PFSK-1 (cell line): ENCODE results near the gene PPIC. TPM values are rescaled to one million over a fixed set of nuclear protein-coding genes. Genes with fewer than 3 reads are reported as not detected.

Source experiments
- FOXP2 ChIP-seq: optimal IDR thresholded peaks from 2 replicates; pipeline ENCODE3; 2011; ENCODE audit warnings: borderline replicate concordance, control low read depth, inconsistent platforms; ENCODE audit not compliant: insufficient read depth; ENCODE audit errors: extremely low read length, extremely low read depth
- POLR2AphosphoS5 ChIP-seq: IDR thresholded peaks from 2 replicates; pipeline ENCODE4 v1.6.1; 2012; ENCODE audit warnings: low read depth, mild to moderate bottlenecking, control low read depth, low read length, moderate library complexity
- SIN3A ChIP-seq: IDR thresholded peaks from 2 replicates; pipeline ENCODE4 v1.6.1; 2012; ENCODE audit warnings: mild to moderate bottlenecking, low read length, moderate library complexity, borderline replicate concordance; ENCODE audit not compliant: insufficient read depth
- TAF1 ChIP-seq: IDR thresholded peaks from 2 replicates; pipeline ENCODE4 v1.6.1; 2012; ENCODE audit warnings: low read length, control low read depth, borderline replicate concordance; ENCODE audit not compliant: insufficient read depth
- polyA plus RNA-seq: library from polyadenylated mRNA; unstranded; fragments of >200 nt; gene quantifications from one replicate; pipeline ENCODE4 v1.2.1, GENCODE V29; 2012; ENCODE audit warnings: low read depth, missing spikeins; ENCODE audit not compliant: insufficient read length
- TF ChIP-seq, protein P1 (sequence below), 2 experiments: IDR thresholded peaks; 2 replicates each; pipeline versions ENCODE4 v1.6.1 to v1.8.0; 2011 to 2012; ENCODE audit warnings: low read depth in 2 of 2, low read length in 2 of 2, control low read depth in 1 of 2, inconsistent platforms in 1 of 2, mild to moderate bottlenecking in 1 of 2, moderate library complexity in 1 of 2; ENCODE audit not compliant: insufficient read depth in 1 of 2

PPIC gene
- polyA plus RNA-seq = 20.4 TPM

- TF ChIP-seq POLR2AphosphoS5 = peak; percentile 53; the same call in 1 of the 2 replicates
- TF ChIP-seq TAF1 = peak; percentile 62; the same call in 1 of the 2 replicates
- TF ChIP-seq FOXP2 = no peak
- TF ChIP-seq SIN3A = no peak
- TF ChIP-seq, protein P1, sequence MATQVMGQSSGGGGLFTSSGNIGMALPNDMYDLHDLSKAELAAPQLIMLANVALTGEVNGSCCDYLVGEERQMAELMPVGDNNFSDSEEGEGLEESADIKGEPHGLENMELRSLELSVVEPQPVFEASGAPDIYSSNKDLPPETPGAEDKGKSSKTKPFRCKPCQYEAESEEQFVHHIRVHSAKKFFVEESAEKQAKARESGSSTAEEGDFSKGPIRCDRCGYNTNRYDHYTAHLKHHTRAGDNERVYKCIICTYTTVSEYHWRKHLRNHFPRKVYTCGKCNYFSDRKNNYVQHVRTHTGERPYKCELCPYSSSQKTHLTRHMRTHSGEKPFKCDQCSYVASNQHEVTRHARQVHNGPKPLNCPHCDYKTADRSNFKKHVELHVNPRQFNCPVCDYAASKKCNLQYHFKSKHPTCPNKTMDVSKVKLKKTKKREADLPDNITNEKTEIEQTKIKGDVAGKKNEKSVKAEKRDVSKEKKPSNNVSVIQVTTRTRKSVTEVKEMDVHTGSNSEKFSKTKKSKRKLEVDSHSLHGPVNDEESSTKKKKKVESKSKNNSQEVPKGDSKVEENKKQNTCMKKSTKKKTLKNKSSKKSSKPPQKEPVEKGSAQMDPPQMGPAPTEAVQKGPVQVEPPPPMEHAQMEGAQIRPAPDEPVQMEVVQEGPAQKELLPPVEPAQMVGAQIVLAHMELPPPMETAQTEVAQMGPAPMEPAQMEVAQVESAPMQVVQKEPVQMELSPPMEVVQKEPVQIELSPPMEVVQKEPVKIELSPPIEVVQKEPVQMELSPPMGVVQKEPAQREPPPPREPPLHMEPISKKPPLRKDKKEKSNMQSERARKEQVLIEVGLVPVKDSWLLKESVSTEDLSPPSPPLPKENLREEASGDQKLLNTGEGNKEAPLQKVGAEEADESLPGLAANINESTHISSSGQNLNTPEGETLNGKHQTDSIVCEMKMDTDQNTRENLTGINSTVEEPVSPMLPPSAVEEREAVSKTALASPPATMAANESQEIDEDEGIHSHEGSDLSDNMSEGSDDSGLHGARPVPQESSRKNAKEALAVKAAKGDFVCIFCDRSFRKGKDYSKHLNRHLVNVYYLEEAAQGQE (IDR thresholded peaks at IDR 0.05; ENCODE audit: insufficient read depth in 1 of 2, low read depth in 2 of 2, low read length in 2 of 2) = no peak
Observed at GRCh38 chr5:123036391-123037103, at the start of gene PPIC. Gene PPIC (minus strand): TSS chr5:123036725. CDS start chr5:123036625, 100 bp downstream.

DNA sequence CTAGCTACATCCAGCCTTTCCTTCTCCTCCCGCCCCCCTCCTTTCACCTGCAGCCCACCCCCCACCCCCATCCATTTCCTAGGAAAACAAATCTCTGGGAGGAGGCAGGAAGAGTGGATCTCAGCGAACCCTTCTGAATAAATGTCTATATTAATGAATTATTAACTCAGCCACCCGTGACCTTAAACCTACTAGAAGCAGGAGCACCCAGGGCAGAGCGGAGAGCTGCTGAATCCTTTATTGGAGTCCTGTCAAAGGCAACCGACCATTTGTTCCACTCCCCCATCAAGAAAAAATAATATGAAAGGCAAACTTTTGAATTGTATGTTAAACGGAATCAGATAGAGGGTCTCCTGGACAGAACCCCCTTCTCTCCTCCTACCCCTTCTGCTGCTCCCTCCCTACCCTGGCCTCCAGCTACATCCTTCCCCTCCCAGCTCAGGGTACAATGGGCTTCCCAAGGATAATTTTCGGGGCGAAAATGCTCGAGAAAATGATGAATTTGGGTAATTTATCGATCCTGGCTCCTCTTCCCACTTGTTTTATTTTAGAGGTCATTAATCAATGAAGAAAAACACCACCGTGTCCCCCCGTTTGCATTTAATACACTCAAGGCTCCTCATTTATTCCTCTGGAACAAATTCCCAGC, 49.2 kb upstream of the PPIC start:
- TF ChIP-seq, protein P1 (IDR thresholded peaks at IDR 0.05; ENCODE audit: insufficient read depth in 1 of 2, low read depth in 2 of 2, low read length in 2 of 2) = no peak
- TF ChIP-seq FOXP2 (no peak), TAF1 (no peak)

- TF ChIP-seq, protein P1 (IDR thresholded peaks at IDR 0.05; ENCODE audit: insufficient read depth in 1 of 2, low read depth in 2 of 2, low read length in 2 of 2) = no peak
- TF ChIP-seq POLR2AphosphoS5 (no peak), SIN3A (no peak), FOXP2 (no peak), TAF1 (no peak)
Observed at GRCh38 chr5:123084730-123085605, 48.4 kb upstream of the PPIC start.

DNA sequence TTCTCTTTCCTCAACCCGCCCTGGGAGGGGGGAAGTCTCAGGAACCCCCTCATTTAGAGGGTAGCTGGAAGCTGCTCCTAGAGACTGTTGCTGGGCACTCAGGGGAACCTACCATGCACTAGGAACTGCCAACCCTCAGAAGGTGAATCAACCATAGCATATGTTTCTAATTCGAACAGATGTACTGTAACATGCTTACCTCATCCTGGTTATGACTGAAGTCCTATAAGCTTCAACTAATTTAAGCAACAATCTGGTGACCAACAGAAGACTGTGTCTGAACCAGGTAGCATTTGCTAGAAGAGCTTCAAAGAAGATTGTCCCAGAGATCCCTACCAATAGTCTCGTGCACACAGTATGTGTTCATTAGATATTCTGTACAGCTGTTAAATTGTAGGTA, 46.8 kb upstream of the PPIC start:
- TF ChIP-seq, protein P1 (IDR thresholded peaks at IDR 0.05; ENCODE audit: insufficient read depth in 1 of 2, low read depth in 2 of 2, low read length in 2 of 2) = no peak
